ENCODE measurements around the gene DNAJC16.
"Not testable (repeated sequence)": the region's sequence is repeated elsewhere in the genome, so short reads cannot be mapped to it uniquely, and the experiment has no call there.

The DNAJC16 gene

GRCh38 chr1:15479654-15480347 lies 46.8 kb upstream of the DNAJC16 start:
- DNase-seq, result no peak
- H2AFZ ChIP-seq (ENCODE audit: low read length), result no peak overlapping the region
- H3K4me3 ChIP-seq (ENCODE audit: low read length), result no peak overlapping the region
- no peaks in the 10 kb centered on the region for H3K36me3 ChIP-seq (replicated peaks; ENCODE audit: insufficient read depth, low read length)
- no peaks in the 10 kb centered on the region for H3K79me2 ChIP-seq (ENCODE audit: low read length)
- TF ChIP-seq EZH2 (optimal IDR thresholded peaks at IDR 0.05; ENCODE audit: low read depth, low read length) (no peak), CTCF (IDR thresholded peaks at IDR 0.05; ENCODE audit: low read length) (no peak), EZH2phosphoT487 (IDR thresholded peaks at IDR 0.05; ENCODE audit: low read length) (no peak)
- no peak overlapping the region for H3K9ac ChIP-seq (ENCODE audit: low read length)
- H3F3A ChIP-seq (ENCODE audit: insufficient read depth, low read length), result no peaks in the 10 kb centered on the region
- H3K9me3 ChIP-seq (replicated peaks; ENCODE audit: insufficient read depth, low read length), result no peaks in the 10 kb centered on the region
- H3K27ac ChIP-seq (ENCODE audit: low read length), result no peak overlapping the region
- no peaks in the 10 kb centered on the region for H4K20me1 ChIP-seq (ENCODE audit: insufficient read depth, low read length)
- no peaks in the 10 kb centered on the region for H3K9me2 ChIP-seq (replicated peaks; ENCODE audit: insufficient read depth, low read length)
- no peak overlapping the region for H3K4me2 ChIP-seq (ENCODE audit: low read depth, low read length)
- no peaks in the 10 kb centered on the region for H3K27me3 ChIP-seq (replicated peaks; ENCODE audit: insufficient read depth, low read length)
- no peaks in the 10 kb centered on the region for H3K4me1 ChIP-seq (ENCODE audit: low read length)

- H3K4me2 ChIP-seq (ENCODE audit: low read depth, low read length); H3K79me2 ChIP-seq (ENCODE audit: low read length); H3K27me3 ChIP-seq (replicated peaks; ENCODE audit: insufficient read depth, low read length); H3K9ac ChIP-seq (ENCODE audit: low read length); H4K20me1 ChIP-seq (ENCODE audit: insufficient read depth, low read length); H3K4me3 ChIP-seq (ENCODE audit: low read length); H3K36me3 ChIP-seq (replicated peaks; ENCODE audit: insufficient read depth, low read length); H2AFZ ChIP-seq (ENCODE audit: low read length); H3K4me1 ChIP-seq (ENCODE audit: low read length); H3K9me2 ChIP-seq (replicated peaks; ENCODE audit: insufficient read depth, low read length); H3F3A ChIP-seq (ENCODE audit: insufficient read depth, low read length); DNase-seq; H3K9me3 ChIP-seq (replicated peaks; ENCODE audit: insufficient read depth, low read length); H3K27ac ChIP-seq (ENCODE audit: low read length): not testable (repeated sequence)
Observed at GRCh38 chr1:15482455-15482854, 44.2 kb upstream of the DNAJC16 start.

DNA sequence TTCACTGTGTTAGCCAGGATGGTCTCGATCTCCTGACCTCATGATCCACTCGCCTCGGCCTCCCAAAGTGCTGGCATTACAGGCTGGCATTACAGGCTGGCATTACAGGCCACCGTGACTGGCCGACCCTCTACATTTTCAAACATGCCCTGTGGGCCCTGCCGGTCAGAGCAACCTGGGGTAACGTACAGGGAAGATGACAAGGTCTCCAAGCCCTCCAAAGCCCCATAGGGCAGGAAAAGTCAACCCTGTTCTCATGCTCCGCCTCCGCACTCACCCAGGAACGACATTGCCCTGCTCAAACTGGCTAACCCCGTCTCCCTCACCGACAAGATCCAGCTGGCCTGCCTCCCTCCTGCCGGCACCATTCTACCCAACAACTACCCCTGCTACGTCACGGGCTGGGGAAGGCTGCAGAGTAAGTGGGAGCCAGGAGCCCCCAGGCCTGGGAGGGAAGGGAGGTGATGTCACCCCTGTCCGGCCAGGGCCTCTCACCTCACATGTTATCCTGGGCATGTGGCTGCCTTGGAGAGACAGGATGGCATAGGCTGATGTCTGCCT lies 43.6 kb upstream of the DNAJC16 start:
- not testable (repeated sequence) for H3K27me3 ChIP-seq (replicated peaks; ENCODE audit: insufficient read depth, low read length); H4K20me1 ChIP-seq (ENCODE audit: insufficient read depth, low read length); H3K36me3 ChIP-seq (replicated peaks; ENCODE audit: insufficient read depth, low read length); H2AFZ ChIP-seq (ENCODE audit: low read length); H3K9me3 ChIP-seq (replicated peaks; ENCODE audit: insufficient read depth, low read length); H3K4me2 ChIP-seq (ENCODE audit: low read depth, low read length); H3K9ac ChIP-seq (ENCODE audit: low read length); H3F3A ChIP-seq (ENCODE audit: insufficient read depth, low read length); H3K9me2 ChIP-seq (replicated peaks; ENCODE audit: insufficient read depth, low read length); H3K4me1 ChIP-seq (ENCODE audit: low read length); H3K27ac ChIP-seq (ENCODE audit: low read length); DNase-seq; H3K79me2 ChIP-seq (ENCODE audit: low read length); H3K4me3 ChIP-seq (ENCODE audit: low read length)

DNA sequence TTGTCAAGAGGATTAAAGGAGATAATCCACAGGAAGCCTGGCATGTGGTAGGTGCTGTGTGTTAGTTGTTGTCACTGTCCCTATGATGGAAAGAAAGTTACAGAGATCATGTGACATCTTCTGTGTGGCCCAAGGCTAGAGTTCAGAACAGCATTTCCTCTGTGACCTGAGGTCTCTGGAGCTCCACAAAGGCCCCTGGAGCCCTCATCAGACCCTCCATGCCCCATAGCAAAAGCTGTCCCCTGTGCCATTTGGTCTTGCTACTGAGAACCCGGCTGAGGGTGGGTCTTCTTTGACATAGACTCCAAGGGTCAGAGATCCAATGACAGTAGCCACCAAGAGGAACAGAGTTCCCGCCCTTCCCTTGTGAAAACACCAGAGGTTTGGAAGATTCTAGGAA lies 42.7 kb upstream of the DNAJC16 start:
- no peak overlapping the region for H3K9ac ChIP-seq (ENCODE audit: low read length)
- H3K9me3 ChIP-seq (replicated peaks; ENCODE audit: insufficient read depth, low read length), result no peaks in the 10 kb centered on the region
- no peaks in the 10 kb centered on the region for H4K20me1 ChIP-seq (ENCODE audit: insufficient read depth, low read length)
- H3K4me2 ChIP-seq (ENCODE audit: low read depth, low read length), result no peak overlapping the region
- H3K79me2 ChIP-seq (ENCODE audit: low read length), result no peaks in the 10 kb centered on the region
- H3K4me1 ChIP-seq (ENCODE audit: low read length), result no peaks in the 10 kb centered on the region
- H2AFZ ChIP-seq (ENCODE audit: low read length), result no peak overlapping the region
- no peaks in the 10 kb centered on the region for H3F3A ChIP-seq (ENCODE audit: insufficient read depth, low read length)
- DNase-seq, result no peak
- H3K9me2 ChIP-seq (replicated peaks; ENCODE audit: insufficient read depth, low read length), result no peaks in the 10 kb centered on the region
- H3K4me3 ChIP-seq (ENCODE audit: low read length), result no peak overlapping the region
- no peak overlapping the region for H3K27ac ChIP-seq (ENCODE audit: low read length)
- H3K27me3 ChIP-seq (replicated peaks; ENCODE audit: insufficient read depth, low read length), result no peaks in the 10 kb centered on the region
- no peak for TF ChIP-seq EZH2 (optimal IDR thresholded peaks at IDR 0.05; ENCODE audit: low read depth, low read length)
- TF ChIP-seq EZH2phosphoT487 (IDR thresholded peaks at IDR 0.05; ENCODE audit: low read length), result no peak
- no peak for TF ChIP-seq CTCF (IDR thresholded peaks at IDR 0.05; ENCODE audit: low read length)
- H3K36me3 ChIP-seq (replicated peaks; ENCODE audit: insufficient read depth, low read length), result no peaks in the 10 kb centered on the region

GRCh38 chr1:15484443-15484842 lies 42.2 kb upstream of the DNAJC16 start:
- not testable (repeated sequence) for H3K9ac ChIP-seq (ENCODE audit: low read length); H3K9me2 ChIP-seq (replicated peaks; ENCODE audit: insufficient read depth, low read length); H3K4me1 ChIP-seq (ENCODE audit: low read length); H3K9me3 ChIP-seq (replicated peaks; ENCODE audit: insufficient read depth, low read length); H3K27me3 ChIP-seq (replicated peaks; ENCODE audit: insufficient read depth, low read length); H3K27ac ChIP-seq (ENCODE audit: low read length); DNase-seq; H3K4me3 ChIP-seq (ENCODE audit: low read length); H3K79me2 ChIP-seq (ENCODE audit: low read length); H2AFZ ChIP-seq (ENCODE audit: low read length); H3K36me3 ChIP-seq (replicated peaks; ENCODE audit: insufficient read depth, low read length); H4K20me1 ChIP-seq (ENCODE audit: insufficient read depth, low read length); H3K4me2 ChIP-seq (ENCODE audit: low read depth, low read length); H3F3A ChIP-seq (ENCODE audit: insufficient read depth, low read length)

Data from MM.1S (cell line).